HepG2 (cell line): ENCODE data around the gene DTNA. TPM values are rescaled to one million over a fixed set of nuclear protein-coding genes. Genes with fewer than 3 reads are reported as not detected.

Source experiments
- CEBPB ChIP-seq: IDR thresholded peaks from 2 replicates; pipeline ENCODE4 v1.6.1; 2011; ENCODE audit warnings: low read depth, low read length, improper control_type of control experiment, borderline replicate concordance
- CREB1 ChIP-seq, 2 experiments: fragments of 450-650 bp in 1 of 2; IDR thresholded peaks; 2 replicates each; pipeline ENCODE4 v1.6.1; 2016 to 2017; ENCODE audit warnings: control low read depth in 1 of 2, mild to moderate bottlenecking in 1 of 2, missing compliant biosample characterization in 1 of 2, missing genetic modification characterization in 1 of 2
- EP300 ChIP-seq, 3 experiments: sonication (generic) in 1 of 3; formaldehyde crosslinking in 1 of 3; IDR thresholded peaks; 2 replicates each; pipeline versions ENCODE4 v1.5.1 to v1.6.1; 2011 to 2020; ENCODE audit warnings: low read depth in 2 of 3, low read length in 2 of 3, borderline replicate concordance in 1 of 3, improper control_type of control experiment in 1 of 3, mild to moderate bottlenecking in 1 of 3, missing genetic modification reagents in 1 of 3, moderate library complexity in 1 of 3
- ETV5 ChIP-seq: IDR thresholded peaks from 2 replicates; pipeline ENCODE4 v1.6.1; 2018; ENCODE audit warnings: missing biosample characterization, missing genetic modification reagents, inconsistent platforms, borderline replicate concordance
- FOXA1 ChIP-seq, 2 experiments: fragments of 450-650 bp in 1 of 2; sonication (generic) in 1 of 2; formaldehyde crosslinking in 1 of 2; IDR thresholded peaks; 2 replicates each; pipeline versions ENCODE4 v1.4.0 to v1.6.1; 2016 to 2020; ENCODE audit warnings: missing genetic modification reagents in 1 of 2
- NCOA2 ChIP-seq: sonication (generic); formaldehyde crosslinking; IDR thresholded peaks from 2 replicates; pipeline ENCODE4 v1.8.0; 2022; ENCODE audit warnings: inconsistent platforms
- NFIB ChIP-seq: sonication (generic); formaldehyde crosslinking; IDR thresholded peaks from 2 replicates; pipeline ENCODE4 v1.9.0; 2021; ENCODE audit warnings: missing genetic modification reagents, mild to moderate bottlenecking, borderline replicate concordance
- PHF21A ChIP-seq: sonication (generic); formaldehyde crosslinking; IDR thresholded peaks from 2 replicates; pipeline ENCODE4 v1.5.0; 2020; ENCODE audit warnings: mild to moderate bottlenecking, missing genetic modification reagents
- POGZ ChIP-seq: sonication (generic); formaldehyde crosslinking; IDR thresholded peaks from 2 replicates; pipeline ENCODE4 v1.4.0; 2020; ENCODE audit warnings: mild to moderate bottlenecking, missing genetic modification reagents
- SOX5 ChIP-seq: IDR thresholded peaks from 2 replicates; pipeline ENCODE4 v1.6.1; 2016; ENCODE audit warnings: borderline replicate concordance
- SRSF4 ChIP-seq: fragments of 200-400 bp; formaldehyde crosslinking; IDR thresholded peaks from one replicate; pipeline ENCODE4 v1.6.1; 2018; ENCODE audit warnings: mild to moderate bottlenecking, low read depth, low read length, moderate library complexity; ENCODE audit not compliant: poor library complexity, severe bottlenecking
- TGIF2 ChIP-seq: IDR thresholded peaks from 2 replicates; pipeline ENCODE4 v1.6.1; 2016; ENCODE audit warnings: control low read depth, missing compliant biosample characterization
- ZBTB34 ChIP-seq: sonication (generic); formaldehyde crosslinking; IDR thresholded peaks from 2 replicates; pipeline ENCODE4 v1.8.0; 2022; ENCODE audit warnings: mild to moderate bottlenecking, missing genetic modification reagents
- ZBTB38 ChIP-seq: sonication (generic); formaldehyde crosslinking; IDR thresholded peaks from 2 replicates; pipeline ENCODE4 v1.5.1; 2020; ENCODE audit warnings: mild to moderate bottlenecking, missing genetic modification reagents
- polyA plus RNA-seq, 8 experiments: library from polyadenylated mRNA; depleted of rRNA in 3 of 8; stranded (reverse) in 7 of 8; unstranded in 1 of 8; fragments of >200 nt; fragmentation: Illumina TruSeq in 4 of 8; extraction: Trizol in 4 of 8; gene quantifications; 2 replicates each; pipeline versions ENCODE4 v1.2.1 to v1.2.3, GENCODE V29; 2011 to 2016; ENCODE audit warnings: low read depth in 4 of 8, missing spikeins in 1 of 8, mixed read lengths in 1 of 8; ENCODE audit not compliant: insufficient read depth in 1 of 8
- total RNA-seq, 5 experiments: library from RNA; depleted of rRNA; stranded (reverse); fragments of >200 nt; fragmentation: Illumina TruSeq; extraction: Trizol; gene quantifications; 2 replicates each; pipeline ENCODE4 v1.2.3, GENCODE V29; 2016; ENCODE audit warnings: low read depth in 1 of 5
- TF ChIP-seq, protein P1 (sequence below): IDR thresholded peaks from 2 replicates; pipeline ENCODE4 v1.6.1; 2016; ENCODE audit warnings: mild to moderate bottlenecking
- TF ChIP-seq, protein P2 (sequence below): IDR thresholded peaks from 2 replicates; pipeline ENCODE4 v1.6.1; 2016; ENCODE audit warnings: control low read depth
- TF ChIP-seq, protein P3 (sequence below): IDR thresholded peaks from 2 replicates; pipeline ENCODE4 v1.4.0; 2020; ENCODE audit warnings: mild to moderate bottlenecking, missing genetic modification reagents

DTNA gene
- total and polyA plus RNA-seq, 2 of the 13 experiments (the other 11 are each of a cell fraction or from before 2014, with no cell fraction given), result 8.5 to 29.0 TPM

- TF ChIP-seq CREB1 (IDR thresholded peaks at IDR 0.05) (no peak), CREB1 (CRISPR knock-in tag; IDR thresholded peaks at IDR 0.05) (0 out of 2 replicates have a peak, but pooled peaks have one; percentile 43), ZBTB34 (CRISPR knock-in tag) (0 out of 2 replicates have a peak, but pooled peaks have one; percentile 28), FOXA1 (IDR thresholded peaks at IDR 0.05) (no peak), FOXA1 (CRISPR knock-in tag; IDR thresholded peaks at IDR 0.05) (peak; percentile 44), EP300 (IDR thresholded peaks at IDR 0.05; ENCODE audit: low read depth in 2 of 2, low read length in 2 of 2) (peak in 1 of 2 experiments; percentile 64; a peak in 2 of 4 replicates), EP300 (CRISPR knock-in tag; IDR thresholded peaks at IDR 0.05; ENCODE audit: borderline replicate concordance) (no peak), NCOA2 (CRISPR knock-in tag) (peak; percentile 49), CEBPB (peak; percentile 55; the same call in 1 of the 2 replicates), PHF21A (CRISPR knock-in tag) (peak; percentile 48; the same call in 1 of the 2 replicates), POGZ (CRISPR knock-in tag) (peak; percentile 56), ZBTB38 (CRISPR knock-in tag) (no peak), NFIB (CRISPR knock-in tag) (no peak), SOX5 (peak; percentile 55; the same call in 1 of the 2 replicates), TGIF2 (CRISPR knock-in tag) (0 out of 2 replicates have a peak, but pooled peaks have one; percentile 51), ETV5 (peak; percentile 46; the same call in 1 of the 2 replicates), SRSF4 (no peak)
- TF ChIP-seq, protein P1, sequence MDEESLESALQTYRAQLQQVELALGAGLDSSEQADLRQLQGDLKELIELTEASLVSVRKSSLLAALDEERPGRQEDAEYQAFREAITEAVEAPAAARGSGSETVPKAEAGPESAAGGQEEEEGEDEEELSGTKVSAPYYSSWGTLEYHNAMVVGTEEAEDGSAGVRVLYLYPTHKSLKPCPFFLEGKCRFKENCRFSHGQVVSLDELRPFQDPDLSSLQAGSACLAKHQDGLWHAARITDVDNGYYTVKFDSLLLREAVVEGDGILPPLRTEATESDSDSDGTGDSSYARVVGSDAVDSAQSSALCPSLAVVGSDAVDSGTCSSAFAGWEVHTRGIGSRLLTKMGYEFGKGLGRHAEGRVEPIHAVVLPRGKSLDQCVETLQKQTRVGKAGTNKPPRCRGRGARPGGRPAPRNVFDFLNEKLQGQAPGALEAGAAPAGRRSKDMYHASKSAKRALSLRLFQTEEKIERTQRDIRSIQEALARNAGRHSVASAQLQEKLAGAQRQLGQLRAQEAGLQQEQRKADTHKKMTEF (CRISPR knock-in tag), result 0 out of 2 replicates have a peak, but pooled peaks have one; percentile 19
- TF ChIP-seq, protein P2, sequence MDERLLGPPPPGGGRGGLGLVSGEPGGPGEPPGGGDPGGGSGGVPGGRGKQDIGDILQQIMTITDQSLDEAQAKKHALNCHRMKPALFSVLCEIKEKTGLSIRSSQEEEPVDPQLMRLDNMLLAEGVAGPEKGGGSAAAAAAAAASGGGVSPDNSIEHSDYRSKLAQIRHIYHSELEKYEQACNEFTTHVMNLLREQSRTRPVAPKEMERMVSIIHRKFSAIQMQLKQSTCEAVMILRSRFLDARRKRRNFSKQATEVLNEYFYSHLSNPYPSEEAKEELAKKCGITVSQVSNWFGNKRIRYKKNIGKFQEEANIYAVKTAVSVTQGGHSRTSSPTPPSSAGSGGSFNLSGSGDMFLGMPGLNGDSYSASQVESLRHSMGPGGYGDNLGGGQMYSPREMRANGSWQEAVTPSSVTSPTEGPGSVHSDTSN (CRISPR knock-in tag), result peak; percentile 67
- TF ChIP-seq, protein P3, sequence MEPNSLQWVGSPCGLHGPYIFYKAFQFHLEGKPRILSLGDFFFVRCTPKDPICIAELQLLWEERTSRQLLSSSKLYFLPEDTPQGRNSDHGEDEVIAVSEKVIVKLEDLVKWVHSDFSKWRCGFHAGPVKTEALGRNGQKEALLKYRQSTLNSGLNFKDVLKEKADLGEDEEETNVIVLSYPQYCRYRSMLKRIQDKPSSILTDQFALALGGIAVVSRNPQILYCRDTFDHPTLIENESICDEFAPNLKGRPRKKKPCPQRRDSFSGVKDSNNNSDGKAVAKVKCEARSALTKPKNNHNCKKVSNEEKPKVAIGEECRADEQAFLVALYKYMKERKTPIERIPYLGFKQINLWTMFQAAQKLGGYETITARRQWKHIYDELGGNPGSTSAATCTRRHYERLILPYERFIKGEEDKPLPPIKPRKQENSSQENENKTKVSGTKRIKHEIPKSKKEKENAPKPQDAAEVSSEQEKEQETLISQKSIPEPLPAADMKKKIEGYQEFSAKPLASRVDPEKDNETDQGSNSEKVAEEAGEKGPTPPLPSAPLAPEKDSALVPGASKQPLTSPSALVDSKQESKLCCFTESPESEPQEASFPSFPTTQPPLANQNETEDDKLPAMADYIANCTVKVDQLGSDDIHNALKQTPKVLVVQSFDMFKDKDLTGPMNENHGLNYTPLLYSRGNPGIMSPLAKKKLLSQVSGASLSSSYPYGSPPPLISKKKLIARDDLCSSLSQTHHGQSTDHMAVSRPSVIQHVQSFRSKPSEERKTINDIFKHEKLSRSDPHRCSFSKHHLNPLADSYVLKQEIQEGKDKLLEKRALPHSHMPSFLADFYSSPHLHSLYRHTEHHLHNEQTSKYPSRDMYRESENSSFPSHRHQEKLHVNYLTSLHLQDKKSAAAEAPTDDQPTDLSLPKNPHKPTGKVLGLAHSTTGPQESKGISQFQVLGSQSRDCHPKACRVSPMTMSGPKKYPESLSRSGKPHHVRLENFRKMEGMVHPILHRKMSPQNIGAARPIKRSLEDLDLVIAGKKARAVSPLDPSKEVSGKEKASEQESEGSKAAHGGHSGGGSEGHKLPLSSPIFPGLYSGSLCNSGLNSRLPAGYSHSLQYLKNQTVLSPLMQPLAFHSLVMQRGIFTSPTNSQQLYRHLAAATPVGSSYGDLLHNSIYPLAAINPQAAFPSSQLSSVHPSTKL (CRISPR knock-in tag), result peak; percentile 72
These were observed 204.0 kb downstream of the DTNA start (continued) for GRCh38 chr18:34913837-34914661.
